HG03025 (cell line): ENCODE data around the gene IKZF2.

ENCODE experiments used
- ATAC-seq: cut with Tn5 transposase; IDR thresholded peaks from one replicate; pipeline ENCODE4 v1.9.1; 2021; ENCODE audit warnings: mild to moderate bottlenecking, moderate library complexity; ENCODE audit not compliant: unreplicated experiment, low FRiP score

IKZF2 gene

DNA sequence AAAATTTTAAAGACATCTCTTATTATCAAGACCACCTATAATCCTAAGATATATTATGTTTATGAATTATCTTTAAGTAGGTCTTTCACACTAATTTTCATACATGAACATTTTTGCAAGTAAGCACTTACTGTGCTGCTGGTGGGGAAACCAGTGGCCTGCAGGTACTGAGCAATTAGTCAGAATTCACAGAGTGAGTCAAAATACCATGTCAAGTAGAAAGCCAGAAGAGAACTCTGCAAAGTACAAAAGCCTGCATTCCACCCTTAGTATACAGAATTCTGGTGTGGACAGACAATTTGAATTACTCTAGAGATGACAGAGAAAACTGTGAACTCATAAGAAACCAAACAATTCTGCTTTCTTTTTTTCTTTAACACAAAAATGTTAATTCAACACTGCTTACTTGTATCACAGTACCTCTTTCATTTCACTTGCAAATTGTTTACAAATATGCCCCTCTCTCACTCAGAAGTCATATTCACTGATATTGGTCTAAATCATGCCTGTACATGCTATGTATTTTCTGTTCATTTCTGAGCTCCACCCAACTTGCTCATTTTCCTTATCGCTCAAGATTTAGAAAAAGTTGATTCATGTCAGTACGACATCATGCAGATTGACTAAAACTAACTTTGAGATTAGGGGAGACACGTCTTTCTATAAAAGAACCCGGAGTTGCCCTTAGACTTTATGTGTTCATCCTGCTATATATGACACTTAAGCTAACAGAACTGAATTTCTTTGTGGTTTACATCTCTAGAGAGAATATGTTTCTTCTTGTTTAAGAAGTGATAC lies 182.9 kb downstream of the IKZF2 start:
- no peak for ATAC-seq

DNA sequence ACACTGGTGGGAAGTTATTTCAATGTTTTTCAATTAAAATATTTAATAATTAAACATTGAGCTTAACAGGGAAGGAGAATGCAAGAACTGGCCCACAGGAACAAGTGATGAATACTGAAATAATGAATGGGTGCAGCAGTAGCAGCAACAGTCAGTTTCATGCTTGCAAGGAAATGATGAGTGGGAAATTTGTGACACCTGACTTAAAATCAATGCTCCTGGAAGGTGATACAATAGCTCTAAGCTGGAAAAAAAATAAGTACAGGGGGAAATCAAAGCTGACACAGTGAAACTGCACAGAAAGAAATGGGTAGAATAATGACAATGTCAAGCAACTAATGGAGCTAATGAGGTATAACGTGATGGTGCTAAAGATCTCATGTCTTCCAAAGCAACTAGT lies 184.5 kb downstream of the IKZF2 start:
- no peak for ATAC-seq

DNA sequence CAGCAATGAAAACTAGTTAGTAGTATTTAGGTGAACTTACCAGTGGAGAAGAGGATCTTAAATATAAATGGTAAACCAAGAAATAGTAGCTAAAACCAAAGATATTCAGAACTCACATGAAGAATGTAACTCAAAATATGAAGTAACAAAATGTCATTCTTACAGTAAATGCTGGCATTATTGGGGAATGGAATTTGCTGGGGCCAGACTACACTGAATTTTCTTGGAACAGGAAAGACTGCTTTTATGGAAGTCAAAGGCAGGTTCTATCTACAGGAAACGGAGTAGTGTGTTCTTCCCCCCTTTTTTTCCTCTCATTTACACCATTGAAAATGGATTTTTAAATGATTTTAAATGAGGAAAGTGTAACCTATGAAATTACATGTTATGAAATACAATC lies 188.7 kb downstream of the IKZF2 start:
- no peak for ATAC-seq

DNA sequence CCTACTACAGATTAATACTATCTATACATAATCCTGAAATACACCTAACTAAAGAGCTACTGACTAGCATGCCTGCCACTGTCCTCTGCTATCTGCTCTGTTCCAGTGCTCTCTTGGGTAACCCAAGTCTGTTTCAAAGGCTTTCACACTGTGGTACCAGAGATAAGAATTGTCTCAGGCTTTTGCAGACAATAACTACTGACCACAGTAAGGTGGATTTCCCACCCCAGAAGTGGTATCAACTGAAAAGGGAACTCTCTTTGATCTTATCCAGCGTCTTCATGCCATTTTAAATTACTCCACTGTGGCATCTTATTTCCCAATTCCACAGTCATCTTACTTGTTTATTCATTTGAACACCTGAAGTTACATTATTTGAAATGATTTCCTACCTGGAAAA lies 190.2 kb downstream of the IKZF2 start:
- ATAC-seq: no peak

DNA sequence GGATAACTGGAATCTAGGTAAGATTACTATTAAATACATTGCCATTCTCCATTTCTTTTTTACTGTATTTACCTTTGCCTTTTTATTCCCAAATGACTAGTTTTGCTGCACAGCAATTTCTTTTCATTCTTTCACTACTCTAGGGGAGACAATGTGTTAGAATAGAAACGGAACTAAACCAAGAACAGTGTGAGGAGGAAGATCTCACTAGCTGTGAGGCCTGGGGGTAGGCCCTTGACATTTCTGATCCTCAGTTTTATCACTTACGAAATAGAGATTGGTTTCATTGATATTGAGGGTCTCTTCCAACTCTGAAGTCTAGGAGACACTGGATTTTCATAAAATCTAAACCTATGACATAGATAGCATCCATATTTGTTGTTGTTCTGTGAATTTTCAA lies 191.1 kb downstream of the IKZF2 start:
- ATAC-seq: no peak

DNA sequence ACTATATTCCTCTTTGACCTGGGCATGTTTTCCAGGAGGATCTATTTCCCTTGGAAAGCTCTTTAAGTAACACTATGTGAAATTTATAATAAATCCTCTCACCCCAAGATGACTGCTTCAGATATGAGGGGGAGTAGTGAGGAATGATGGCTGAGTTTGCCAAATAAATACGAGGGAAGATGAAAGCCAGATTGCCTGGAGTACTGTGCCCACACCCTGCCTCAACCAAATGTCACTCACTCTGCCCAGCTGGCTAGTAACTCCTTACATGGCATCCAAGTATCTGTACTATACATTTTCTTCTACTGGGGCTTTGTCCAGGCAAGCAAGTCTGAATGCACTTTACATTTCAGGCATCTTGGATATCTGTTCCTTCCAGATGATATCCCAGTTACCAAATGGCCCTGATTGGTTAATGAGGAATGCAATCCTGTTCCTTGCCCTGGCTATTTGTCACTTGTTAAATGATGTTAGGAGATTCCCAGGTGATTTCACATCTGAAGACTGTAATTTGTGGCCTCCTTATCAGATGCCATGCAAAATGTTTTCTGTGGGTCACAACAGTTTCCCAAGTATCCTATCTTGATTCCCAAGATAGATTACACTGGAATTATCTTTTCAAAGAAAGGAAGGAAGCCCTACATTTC lies 191.8 kb downstream of the IKZF2 start:
- ATAC-seq: no peak

DNA sequence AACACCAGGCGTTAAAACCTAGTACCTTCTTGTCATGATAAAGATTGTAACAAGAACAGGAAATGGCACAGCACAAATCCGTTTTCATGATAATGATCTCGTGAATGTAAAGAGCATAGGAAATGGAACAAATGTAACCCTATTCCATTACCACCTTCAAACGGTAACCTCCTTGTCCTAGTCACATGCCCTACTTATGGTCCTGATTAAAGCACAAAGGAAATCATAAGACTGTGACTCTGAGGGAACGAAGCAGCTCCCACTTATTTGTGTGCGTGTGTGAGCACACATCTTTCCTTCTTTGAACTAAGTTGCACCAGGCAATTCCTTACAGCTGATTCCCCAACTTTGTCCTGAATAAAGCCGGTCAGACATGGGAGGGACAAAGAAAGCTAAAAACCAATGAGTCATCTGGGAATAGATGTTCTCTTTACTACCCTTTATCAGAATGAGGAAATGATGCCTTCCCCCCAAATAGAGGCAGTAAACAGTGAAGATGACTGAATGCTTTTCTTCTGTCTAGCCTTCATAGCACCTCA lies 192.6 kb downstream of the IKZF2 start:
- ATAC-seq: no peak

DNA sequence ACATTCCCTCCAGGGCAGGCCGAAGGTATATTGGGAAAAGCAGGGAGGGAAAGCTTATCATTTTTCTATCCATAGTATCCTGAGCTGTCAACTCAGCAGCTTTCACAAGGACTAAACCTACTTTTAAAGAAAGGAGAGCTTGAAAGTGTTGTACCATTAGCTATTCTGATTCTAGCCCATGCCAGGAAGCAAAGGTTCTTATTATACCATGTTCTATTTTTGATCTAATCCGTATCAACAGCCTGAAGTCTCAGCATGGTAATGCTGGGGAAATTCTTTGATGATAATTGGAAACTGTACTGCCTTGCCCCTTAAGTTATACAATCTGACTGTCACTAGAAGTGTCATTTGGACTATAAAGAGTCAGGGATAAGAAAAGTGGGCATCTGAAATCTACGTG lies 193.3 kb downstream of the IKZF2 start:
- ATAC-seq: no peak

DNA sequence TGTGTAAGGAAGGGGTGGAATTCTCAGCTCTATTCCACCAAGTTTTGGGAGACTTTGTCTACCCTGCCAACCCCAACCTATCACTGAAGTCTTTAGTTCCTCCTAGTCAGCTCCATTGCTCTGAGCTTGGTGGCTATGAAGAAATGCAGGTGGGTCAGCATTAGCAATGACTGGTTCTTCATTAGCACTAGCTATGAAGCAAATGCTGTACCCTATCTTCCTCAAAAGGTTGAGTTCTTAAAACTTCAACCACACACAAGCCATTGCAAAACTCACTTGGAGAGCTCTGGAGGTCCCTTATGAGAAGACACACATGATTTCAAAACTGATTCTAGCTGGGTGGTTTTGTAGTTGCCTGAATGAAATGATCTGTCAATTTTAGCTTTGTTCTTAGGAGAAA lies 193.8 kb downstream of the IKZF2 start:
- ATAC-seq: no peak

DNA sequence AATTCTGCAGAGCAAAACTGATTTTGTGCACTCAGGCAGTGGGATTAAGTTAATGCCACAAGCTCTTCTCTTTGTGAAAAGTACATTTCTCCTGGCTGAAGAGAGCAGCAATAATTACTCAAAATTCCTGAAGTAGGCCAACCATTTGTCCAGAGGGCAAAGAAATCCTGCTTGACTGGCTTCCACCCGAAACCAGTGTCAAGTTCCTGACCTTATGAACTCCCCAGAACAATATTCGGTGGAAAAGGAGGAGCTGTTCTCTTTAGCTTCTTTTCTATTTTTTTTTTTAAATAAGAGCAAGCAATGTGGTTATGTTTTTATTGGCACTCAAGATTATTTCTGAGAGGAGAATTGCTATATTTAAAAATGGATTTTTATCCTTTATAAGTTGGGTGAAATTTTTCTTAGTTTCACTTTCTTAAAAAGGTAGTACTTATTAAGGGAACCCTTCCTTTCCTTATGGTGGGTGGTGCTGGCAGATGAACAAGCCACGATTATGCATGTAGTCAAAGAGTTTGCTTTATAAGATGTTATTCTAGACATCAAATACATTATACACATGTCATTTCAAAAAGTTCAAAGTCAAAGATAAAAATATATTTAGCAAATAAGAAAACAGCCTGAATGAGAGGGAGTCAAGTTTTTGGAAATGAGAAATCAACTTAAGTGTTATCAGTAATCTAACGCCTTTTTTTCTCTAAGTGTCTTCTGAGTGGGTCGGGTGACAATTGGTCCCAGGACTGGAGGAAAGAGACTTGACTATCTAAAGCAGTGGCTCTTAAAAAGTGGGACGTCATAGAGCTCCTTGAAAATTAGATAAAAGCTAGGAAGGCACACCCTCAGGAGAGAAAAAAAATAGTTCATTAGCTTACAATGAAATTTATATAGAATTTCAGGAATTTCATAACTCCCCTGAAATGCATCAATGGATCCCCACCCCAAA lies 194.5 kb downstream of the IKZF2 start:
- no peak for ATAC-seq

DNA sequence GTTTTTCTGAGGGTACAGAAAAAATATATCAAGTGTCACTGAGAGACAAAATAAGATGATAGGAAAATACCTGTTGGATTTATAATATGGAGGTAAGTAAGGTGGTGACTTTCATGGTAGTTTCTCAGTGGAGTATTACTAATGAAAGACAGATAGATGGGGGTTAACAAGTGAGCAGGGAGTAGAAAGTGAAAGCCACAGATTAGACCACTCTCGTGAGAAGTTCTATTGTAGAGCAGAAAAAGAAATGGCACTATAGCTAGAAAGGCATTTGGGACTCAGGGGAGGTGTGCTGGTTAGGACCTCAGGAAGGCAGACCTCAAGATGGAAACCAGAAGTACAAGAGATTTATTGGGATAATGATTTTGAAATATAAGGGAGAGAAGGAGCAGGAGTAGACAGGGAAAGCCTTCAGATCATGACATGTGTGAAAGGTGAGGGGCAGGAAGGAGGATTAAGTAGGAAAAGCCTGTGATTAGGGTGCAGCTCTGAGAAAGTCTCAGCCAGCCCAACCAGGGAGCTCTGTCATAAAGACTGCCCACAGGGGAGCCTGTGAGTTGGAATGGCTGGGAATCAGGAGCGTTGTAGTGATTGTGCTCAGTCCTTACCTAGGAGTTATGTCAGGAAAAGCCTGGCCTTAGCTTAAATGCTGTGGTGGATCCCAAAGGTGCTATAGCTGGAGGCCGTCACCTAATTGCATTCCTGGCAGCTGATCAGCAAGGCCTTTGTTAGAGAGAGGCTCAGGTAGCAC lies 198.1 kb downstream of the IKZF2 start:
- ATAC-seq: peak; percentile 80

DNA sequence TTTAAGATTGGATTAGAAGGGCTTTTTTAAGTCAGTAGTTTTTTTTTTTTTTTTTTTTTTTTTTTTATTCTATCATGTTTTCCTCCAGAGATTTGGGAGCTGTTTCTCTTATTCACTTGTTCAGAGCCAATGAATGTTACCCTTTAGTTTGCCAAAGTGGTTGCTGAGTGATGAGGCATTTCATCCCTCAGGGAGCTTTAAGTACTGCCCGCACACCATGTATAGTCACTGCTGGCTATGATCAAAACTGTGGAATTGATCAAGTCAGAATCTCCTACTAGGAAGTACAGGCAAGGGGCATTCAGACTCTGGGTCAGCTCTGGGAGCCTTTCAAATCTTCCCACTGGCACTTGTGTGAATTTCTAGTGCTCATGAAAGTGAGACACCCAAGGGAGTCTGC lies 201.6 kb downstream of the IKZF2 start:
- no peak for ATAC-seq
